ENCODE measurements around the gene SERPINF2. TPM values are rescaled to one million over a fixed set of nuclear protein-coding genes. Genes with fewer than 3 reads are reported as not detected.
"Not testable (repeated sequence)": the region's sequence is repeated elsewhere in the genome, so short reads cannot be mapped to it uniquely, and the experiment has no call there.

The SERPINF2 gene
- polyA plus RNA-seq, 4 donors = 79.0 to 117 (median 99.2) TPM

GRCh38 chr17:1732833-1733321 lies 9.8 kb upstream of the SERPINF2 start:
- no peak for DNase-seq (ENCODE audit: low read depth in 4 of 4, low spot score in 2 of 4)

DNA sequence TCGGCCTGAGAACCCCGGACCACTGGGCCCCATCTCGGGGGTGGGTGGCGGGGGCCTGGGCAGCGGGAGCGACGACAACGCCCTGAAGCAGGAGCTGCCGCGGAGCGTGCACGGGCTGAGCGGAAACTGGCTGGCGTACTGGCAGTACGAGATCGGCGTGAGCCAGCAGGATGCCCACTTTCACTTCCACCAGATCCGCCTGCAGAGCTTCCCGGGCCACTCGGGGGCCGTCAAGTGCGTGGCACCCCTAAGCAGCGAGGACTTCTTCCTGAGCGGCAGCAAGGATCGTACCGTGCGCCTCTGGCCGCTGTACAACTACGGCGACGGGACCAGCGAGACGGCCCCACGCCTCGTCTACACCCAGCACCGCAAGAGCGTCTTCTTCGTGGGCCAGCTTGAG lies 8.9 kb upstream of the SERPINF2 start:
- no peak for DNase-seq (ENCODE audit: low read depth in 4 of 4, low spot score in 2 of 4)

- no peak for DNase-seq (ENCODE audit: low read depth in 4 of 4, low spot score in 2 of 4)
Measured at GRCh38 chr17:1735418-1735817, 7.3 kb upstream of the SERPINF2 start.

- DNase-seq (ENCODE audit: low read depth in 4 of 4, low spot score in 2 of 4) = no peak
Measured at GRCh38 chr17:1735834-1736347, 6.8 kb upstream of the SERPINF2 start.

DNA sequence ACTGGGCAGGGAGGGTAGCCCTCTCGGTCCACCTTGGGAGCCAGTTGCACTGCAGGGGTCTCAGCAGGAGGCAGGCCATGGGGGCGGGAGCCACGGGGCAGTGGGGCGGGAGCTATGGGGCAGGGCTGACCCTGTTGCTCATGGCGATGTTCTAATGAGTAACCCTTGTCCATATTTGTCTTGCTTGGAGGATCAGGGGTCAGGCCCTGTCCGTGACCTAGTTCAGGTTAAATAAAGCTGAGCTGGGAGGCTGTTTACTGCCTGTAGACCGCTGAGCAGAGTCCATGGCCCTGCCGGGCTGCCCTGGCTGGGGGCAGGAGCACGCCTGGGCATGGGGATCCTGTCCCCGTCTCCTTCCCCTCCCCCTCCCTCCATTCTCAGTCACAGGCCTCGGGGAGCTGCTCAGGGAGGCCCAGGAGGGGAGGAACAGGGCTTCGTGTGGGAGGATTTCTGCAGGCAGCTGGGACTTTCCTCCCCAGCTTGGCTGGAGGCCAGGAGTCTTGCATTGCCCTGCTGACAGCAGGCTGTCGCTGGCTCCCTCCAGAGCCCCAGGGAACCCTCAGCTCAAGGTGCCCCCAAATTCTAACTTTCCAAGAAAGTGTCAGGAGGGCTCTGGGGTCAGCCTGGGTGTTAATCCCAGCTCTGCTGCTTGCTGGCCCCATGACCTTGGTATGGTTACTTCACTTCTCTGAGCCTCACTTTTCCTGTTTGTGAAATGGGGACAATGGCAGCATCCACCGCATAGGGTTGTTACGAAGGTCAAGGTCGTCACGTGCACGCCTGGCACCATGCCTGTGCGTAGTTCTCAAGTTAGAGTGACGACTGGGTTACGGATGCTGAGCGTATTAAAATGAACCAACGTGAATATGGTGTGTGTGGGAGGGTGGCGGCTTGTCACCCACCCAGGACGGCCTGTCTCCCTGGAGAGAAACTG lies 6.1 kb upstream of the SERPINF2 start:
- no peak for DNase-seq (ENCODE audit: low read depth in 4 of 4, low spot score in 2 of 4)

- no peak for DNase-seq (ENCODE audit: low read depth in 4 of 4, low spot score in 2 of 4)
Measured at GRCh38 chr17:1737531-1738291, 5.0 kb upstream of the SERPINF2 start.

GRCh38 chr17:1741899-1742298 lies 772 bp upstream of the SERPINF2 start:
- not testable (repeated sequence) for DNase-seq (ENCODE audit: low read depth in 4 of 4, low spot score in 2 of 4)

- no peak for DNase-seq (ENCODE audit: low read depth in 4 of 4, low spot score in 2 of 4)
Measured at GRCh38 chr17:1743088-1743439, 393 bp downstream of the SERPINF2 start.

DNA sequence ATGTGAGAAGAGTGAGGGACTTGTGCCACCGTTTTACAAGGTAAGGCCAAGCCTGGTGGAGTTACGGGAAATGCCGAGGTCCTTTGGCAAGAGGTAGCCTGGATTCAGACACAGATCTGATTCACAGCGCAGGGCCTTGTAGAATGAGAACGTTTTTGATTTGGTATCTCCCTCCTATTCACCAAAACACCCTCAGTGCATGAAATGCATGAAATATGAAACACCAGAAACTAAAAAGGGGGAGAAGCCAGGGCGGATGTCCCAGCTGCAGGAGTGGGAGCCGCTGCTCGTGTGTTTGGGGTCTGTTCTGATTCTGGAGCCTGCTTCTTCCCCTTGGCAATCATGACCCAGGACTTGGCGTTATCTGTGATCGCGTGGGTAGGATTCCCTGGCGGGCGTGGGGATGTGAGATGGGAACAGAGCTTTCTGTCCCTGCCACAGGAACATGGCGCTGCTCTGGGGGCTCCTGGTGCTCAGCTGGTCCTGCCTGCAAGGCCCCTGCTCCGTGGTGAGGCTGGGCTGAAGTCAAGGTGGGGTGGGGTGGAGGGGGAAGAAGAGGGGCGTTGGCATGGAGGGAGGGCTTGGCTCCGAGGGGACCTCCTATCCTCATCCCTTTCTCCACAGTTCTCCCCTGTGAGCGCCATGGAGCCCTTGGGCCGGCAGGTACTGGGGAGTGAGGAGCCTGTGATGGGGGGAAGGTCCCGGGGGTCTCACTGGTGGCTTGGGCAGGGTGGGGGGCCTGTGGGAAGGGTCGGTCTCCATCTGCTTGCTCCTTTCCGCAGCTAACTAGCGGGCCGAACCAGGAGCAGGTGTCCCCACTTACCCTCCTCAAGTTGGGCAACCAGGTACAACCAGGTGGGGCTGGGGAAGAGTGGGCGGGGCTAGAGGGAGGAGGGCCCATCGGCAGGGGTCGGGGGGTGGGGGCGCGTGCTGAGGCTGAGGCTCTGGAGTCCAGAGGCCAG lies 2.2 kb downstream of the SERPINF2 start:
- no peak for DNase-seq (ENCODE audit: low read depth in 4 of 4, low spot score in 2 of 4)

GRCh38 chr17:1745513-1746020 lies 2.9 kb downstream of the SERPINF2 start:
- no peak for DNase-seq (ENCODE audit: low read depth in 4 of 4, low spot score in 2 of 4)

DNA sequence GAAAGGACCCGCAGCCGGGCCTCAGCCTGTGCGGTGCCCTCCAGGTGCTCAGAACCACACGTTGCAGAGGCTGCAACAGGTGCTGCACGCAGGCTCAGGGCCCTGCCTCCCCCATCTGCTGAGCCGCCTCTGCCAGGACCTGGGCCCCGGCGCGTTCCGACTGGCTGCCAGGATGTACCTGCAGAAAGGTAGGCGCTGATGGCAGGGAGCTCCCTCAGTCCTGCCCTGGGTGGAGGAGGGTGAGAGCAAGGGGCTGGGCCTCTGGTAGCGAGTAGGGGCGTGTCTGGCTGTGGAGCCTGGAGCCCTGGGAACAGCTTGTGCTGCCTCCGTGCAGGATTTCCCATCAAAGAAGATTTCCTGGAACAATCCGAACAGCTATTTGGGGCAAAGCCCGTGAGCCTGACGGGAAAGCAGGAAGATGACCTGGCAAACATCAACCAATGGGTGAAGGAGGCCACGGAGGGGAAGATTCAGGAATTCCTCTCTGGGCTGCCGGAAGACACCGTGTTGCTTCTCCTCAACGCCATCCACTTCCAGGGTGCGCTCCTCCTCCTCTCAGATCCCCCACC lies 4.4 kb downstream of the SERPINF2 start:
- DNase-seq (ENCODE audit: low read depth in 4 of 4, low spot score in 2 of 4) = no peak

GRCh38 chr17:1750628-1751027 lies 8.0 kb downstream of the SERPINF2 start:
- DNase-seq (ENCODE audit: low read depth in 4 of 4, low spot score in 2 of 4) = no peak

DNA sequence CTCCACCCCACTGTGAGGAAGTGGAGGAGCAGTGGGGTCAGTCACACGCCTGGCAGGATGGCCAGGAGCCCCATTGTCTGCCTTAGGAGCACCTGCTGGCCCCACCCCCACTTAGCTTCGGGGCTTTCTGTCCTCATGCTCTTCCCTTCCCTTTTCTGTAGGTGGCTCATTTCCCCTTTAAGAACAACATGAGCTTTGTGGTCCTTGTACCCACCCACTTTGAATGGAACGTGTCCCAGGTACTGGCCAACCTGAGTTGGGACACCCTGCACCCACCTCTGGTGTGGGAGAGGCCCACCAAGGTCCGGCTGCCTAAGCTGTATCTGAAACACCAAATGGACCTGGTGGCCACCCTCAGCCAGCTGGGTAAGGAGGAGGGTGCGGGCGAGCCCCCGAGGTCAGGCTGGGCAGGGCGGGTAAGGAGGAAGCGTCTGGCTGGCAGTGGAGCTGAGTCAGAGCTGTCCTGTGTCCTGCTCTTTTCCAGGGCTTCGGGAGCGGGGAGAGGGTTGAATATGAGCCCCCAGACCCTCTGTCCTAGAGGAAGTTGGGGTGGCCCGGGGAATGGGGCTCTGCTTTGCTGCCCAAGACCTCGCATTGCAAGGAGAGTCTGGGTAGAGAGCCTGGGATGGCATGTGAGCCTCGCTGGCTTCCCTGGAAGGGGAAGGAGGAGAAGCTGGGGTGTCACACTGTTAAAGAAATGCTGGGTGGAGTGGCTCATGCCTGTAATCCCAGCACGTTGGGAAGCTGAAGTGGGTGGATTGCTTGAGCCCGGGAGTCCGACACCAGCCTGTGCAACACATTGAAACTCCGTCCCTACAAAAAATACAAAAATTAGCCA lies 10.0 kb downstream of the SERPINF2 start:
- DNase-seq (ENCODE audit: low read depth in 4 of 4, low spot score in 2 of 4) = no peak

DNA sequence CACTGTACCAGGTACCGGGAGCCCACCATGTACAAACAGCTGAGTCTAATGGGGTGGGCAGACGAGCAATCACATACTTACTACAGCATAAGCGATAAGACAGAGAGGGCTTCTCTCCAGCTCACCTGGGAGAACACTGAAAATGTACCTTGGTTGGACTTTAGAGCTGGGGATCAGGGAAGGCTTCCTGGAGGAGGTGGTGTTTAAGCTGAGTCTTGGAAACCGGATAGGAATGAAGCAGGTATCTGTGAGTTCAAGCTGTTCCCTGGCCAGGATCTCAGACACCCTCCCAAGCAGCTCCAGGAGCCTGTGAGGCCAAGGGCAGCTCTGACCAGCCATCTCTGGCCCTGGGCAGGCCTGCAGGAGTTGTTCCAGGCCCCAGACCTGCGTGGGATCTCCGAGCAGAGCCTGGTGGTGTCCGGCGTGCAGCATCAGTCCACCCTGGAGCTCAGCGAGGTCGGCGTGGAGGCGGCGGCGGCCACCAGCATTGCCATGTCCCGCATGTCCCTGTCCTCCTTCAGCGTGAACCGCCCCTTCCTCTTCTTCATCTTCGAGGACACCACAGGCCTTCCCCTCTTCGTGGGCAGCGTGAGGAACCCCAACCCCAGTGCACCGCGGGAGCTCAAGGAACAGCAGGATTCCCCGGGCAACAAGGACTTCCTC lies 11.2 kb downstream of the SERPINF2 start:
- DNase-seq (ENCODE audit: low read depth in 4 of 4, low spot score in 2 of 4) = no peak

- DNase-seq (ENCODE audit: low read depth in 4 of 4, low spot score in 2 of 4) = no peak
Measured at GRCh38 chr17:1754430-1755112, 11.9 kb downstream of the SERPINF2 start.

DNA sequence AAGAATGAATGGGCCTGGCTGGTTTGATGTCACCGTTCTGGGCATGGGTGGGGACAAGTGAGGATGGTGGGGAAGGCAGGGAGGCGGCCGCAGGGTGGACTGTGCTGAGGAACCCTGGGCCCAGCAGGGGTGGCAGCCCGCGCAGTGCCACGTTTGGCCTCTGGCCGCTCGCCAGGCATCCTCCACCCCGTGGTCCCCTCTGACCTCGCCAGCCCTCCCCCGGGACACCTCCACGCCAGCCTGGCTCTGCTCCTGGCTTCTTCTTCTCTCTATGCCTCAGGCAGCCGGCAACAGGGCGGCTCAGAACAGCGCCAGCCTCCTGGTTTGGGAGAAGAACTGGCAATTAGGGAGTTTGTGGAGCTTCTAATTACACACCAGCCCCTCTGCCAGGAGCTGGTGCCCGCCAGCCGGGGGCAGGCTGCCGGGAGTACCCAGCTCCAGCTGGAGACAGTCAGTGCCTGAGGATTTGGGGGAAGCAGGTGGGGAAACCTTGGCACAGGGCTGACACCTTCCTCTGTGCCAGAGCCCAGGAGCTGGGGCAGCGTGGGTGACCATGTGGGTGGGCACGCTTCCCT lies 12.7 kb downstream of the SERPINF2 start:
- DNase-seq (ENCODE audit: low read depth in 4 of 4, low spot score in 2 of 4) = no peak

GRCh38 chr17:1755827-1756262 lies 13.2 kb downstream of the SERPINF2 start:
- no peak for DNase-seq (ENCODE audit: low read depth in 4 of 4, low spot score in 2 of 4)

Measured in left renal cortex interstitium (tissue), 4 donors.